A172 (cell line): ENCODE results near the gene SLC2A6. TPM values are rescaled to one million over a fixed set of nuclear protein-coding genes. Genes with fewer than 3 reads are reported as not detected.
A peak's percentile ranks its signal among the peaks of the same experiment; 100 is the strongest.
"Not testable (repeated sequence)": the region's sequence is repeated elsewhere in the genome, so short reads cannot be mapped to it uniquely, and the experiment has no call there.

Experiments used
- DNase-seq: peaks from one replicate; pipeline ENCODE4 v3.0.0-alpha.2; 2015; ENCODE audit warnings: low spot score
- total RNA-seq: library from RNA; depleted of rRNA; stranded (reverse); fragments of >200 nt; shearing (Covaris generic); gene quantifications from 2 replicates; pipeline ENCODE4 v1.2.3, GENCODE V29; 2014

SLC2A6 gene
- total RNA-seq, 1 experiment from 2014 or later: 42.1 TPM

DNA sequence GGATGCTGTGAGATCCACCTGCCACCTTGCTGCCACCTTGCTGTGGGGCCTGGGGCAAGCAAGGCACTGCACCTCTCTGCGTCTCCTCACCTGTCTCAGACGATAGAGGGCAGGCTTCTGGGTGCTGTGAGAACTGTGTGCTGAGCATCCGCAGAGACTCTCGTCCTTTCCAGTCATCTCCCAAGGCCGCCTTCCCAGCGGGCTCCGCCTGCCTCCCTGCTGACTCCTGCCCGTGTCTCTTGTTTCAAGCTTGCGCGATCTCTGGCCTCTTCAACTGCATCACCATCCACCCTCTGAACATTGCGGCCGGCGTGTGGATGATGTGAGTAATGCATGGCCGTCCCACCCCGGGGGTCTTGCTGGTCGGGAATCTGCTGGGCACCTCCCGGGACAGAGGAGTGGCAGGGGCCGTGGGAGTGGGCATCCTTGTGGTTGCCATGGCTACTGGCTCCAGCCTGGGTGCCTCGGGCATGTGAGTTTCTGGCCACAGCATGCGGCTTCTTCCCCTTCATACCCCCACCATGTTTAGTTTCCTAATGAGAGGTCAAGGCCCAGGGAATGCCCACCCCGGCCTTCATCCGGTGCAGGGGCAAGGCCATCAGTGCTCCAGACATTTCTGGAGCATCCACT lies 15.6 kb downstream of the SLC2A6 start:
- no peak for DNase-seq

DNA sequence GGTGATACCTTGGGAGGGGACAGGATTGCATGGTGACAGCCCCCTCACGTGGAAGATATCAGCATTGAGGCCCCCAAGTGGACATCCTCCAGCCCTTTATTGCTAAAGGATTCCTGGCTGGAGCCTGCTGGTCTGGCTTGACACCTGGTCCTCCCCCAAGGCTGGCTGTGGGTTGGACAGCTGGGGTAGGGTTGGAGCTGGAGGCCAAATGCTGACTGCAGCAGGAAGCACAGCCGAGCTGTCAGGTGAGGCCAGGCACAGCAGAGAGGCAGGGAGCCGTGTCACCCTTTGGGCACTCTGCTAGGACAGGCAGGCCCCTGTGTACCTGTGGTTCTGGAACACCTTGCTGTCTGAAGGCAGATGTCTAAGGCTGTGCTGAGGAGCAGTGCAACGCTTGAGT lies 16.9 kb downstream of the SLC2A6 start:
- no peak for DNase-seq

DNA sequence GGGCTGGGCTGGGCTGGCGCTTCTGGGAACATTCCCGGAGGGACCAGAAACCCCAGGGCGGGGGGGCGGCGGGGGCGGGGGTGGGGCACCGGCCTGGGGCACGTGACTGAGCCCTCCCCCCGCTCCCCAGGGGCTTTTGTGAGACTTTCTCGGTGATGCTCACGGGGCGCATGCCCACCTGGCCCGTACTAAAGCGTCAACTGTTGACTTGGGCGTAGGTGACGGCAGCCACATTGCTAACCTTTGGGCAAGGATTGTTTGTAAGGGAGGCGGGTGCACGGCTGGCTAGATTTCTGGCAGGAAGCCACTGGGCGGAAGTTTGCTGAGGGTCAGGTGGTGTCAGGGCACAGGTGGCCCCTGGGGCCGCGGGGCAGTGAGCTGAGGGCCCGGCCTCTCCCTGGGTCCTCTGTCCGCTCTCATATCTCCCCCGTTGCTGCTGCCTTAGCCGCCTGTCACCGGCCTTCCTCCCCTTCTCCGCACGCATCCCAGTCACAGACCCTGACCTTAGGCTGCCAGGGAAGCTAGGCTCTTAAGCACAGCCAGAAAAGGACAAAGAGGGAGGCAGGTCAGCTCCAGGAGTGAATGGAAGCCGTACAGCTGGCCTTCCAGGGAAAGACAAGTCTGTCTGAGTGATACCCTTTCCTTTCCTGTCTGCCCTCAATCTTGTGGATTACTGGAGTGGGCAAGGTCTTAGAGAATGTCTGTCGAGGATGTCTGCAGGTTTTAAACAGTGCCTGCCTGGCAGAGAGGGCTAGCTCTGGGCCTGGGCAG lies 18.3 kb downstream of the SLC2A6 start:
- peak; percentile 16 for DNase-seq

DNA sequence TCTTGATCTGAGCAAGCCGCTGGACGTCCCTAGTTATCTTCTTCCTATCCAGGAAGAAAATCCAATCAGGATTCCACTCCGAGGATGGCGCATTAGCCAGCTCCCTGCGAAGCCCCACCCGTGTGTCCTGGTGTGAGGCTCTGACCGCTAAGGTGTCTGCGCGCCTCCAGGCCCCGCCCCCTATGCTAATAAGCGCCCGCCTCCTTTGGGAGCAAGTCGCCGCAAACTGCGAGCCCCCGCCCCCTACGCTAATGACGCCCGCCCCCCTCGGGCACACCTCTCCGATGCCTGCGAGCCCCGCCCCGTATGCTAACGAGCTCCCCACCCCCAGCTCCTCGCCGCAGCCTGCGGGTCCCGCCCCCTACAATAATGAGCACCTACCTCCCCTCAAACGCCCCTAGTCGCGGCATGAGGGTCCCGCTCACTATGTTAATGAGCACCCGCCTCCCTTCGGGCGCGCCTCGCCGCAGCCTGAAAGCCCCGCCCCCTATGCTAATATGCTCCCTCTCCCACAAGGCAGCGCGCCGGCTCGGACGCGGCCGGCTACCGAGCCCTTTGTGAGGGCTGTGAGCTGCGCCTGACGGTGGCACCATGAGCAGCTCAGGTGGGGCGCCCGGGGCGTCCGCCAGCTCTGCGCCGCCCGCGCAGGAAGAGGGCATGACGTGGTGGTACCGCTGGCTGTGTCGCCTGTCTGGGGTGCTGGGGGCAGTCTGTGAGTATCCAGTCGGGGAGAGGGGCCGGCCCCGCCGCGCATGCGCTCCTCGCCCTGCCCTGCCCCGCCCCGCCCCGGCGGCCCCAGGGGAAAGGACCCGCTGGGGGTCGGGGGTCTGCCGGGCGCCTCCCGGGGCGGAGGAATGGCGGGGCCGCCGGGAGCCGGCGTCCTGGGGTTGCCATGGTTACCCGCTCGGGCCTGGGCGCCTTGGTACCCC lies 19.2 kb downstream of the SLC2A6 start, which contains the start of gene CACFD1:
Gene CACFD1 (plus strand): TSS at position 503 of the 929 bp plus-strand sequence. CDS start 89 bp downstream, at position 592.
- DNase-seq: peak; percentile 95

DNA sequence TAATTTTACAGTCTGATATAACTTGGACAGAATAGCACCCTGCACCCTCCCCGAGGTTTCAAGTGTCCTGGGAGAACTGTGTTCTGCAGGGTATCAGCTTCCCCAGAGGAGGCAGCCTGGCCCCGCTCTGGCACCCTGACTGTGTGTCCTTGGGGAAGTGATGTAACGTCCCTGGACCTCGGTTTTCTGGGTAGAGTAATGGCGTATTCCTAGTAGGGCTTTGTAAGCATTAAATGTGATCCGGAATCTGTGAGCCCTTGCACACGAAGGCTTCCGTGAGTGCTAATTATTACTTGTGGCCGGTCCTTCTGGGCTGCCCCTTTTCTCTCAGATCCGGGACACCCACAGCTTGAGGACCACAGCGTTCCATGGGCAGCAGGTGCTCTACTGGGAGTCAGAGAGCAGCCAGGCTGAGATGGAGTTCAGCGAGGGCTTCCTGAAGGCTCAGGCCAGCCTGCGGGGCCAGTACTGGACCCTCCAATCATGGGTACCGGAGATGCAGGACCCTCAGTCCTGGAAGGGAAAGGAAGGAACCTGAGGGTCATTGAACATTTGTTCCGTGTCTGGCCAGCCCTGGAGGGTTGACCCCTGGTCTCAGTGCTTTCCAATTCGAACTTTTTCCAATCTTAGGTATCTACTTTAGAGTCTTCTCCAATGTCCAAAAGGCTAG lies 20.1 kb downstream of the SLC2A6 start:
- DNase-seq: no peak

DNA sequence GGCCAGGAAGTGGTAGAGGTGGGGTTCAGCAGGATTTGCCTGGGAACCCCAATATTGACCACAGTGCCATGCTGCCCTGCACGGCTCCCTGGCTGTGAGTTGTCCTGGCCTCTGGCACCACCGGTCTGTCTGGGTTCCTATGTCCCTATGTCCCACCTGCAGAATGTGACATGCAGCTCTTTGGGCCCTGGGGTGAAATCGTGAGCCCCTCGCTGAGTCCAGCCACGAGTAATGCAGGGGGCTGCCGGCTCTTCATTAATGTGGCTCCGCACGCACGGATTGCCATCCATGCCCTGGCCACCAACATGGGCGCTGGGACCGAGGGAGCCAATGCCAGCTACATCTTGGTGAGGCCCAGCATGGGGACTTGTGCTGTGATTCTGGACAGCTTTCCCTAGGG lies 21.2 kb downstream of the SLC2A6 start:
- DNase-seq: no peak

DNA sequence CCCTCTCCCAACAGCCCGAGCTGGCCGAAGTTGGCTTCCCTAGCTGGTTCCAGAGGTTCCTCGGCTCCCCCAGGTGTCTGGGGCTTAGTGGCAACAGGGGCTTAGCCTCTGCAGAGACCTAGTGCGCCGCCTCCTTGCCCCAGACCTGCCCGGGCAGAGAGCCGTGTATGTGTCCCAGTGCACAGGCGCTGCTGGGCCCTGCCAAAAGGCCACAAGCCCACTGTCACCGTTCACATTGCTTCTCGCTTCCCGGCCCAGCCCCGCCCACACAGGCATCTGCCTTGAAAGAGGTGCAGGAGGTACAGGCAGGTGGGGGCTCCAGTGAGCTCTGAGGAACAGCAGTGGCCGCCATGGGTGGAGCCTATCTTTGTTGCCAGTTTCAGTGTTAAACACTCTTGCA lies 21.7 kb downstream of the SLC2A6 start:
- no peak for DNase-seq

DNA sequence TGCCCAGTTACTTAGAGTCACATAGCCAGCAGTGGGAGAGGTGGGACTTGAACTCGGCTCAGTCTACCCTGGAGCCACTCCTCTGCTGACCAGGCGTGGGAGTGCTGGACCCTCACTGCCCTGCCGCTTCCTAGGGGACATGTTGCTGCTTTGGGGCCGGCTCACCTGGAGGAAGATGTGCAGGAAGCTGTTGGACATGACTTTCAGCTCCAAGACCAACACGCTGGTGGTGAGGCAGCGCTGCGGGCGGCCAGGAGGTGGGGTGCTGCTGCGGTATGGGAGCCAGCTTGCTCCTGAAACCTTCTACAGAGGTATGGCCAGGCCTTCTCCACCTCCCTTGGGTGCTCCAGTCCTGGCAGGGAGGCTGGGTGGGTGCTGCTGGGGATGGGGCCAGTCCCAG lies 22.5 kb downstream of the SLC2A6 start:
- no peak for DNase-seq

DNA sequence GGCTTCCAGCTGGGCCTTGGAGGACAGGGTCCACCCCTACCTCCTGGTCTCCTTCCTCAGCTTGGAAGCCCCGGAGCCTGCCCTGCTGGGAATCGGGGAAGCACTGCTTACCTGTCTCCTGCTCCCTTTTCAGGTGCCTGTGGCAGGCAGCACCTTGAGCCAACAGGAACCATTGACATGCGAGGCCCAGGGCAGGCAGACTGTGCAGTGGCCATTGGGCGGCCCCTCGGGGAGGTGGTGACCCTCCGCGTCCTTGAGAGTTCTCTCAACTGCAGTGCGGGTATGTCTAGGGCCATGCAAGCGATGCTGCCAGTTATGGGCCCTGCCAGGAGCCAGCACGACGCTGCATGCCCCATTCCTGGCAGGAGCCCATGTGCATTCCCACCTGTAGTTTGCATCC lies 23.0 kb downstream of the SLC2A6 start:
- no peak for DNase-seq

DNA sequence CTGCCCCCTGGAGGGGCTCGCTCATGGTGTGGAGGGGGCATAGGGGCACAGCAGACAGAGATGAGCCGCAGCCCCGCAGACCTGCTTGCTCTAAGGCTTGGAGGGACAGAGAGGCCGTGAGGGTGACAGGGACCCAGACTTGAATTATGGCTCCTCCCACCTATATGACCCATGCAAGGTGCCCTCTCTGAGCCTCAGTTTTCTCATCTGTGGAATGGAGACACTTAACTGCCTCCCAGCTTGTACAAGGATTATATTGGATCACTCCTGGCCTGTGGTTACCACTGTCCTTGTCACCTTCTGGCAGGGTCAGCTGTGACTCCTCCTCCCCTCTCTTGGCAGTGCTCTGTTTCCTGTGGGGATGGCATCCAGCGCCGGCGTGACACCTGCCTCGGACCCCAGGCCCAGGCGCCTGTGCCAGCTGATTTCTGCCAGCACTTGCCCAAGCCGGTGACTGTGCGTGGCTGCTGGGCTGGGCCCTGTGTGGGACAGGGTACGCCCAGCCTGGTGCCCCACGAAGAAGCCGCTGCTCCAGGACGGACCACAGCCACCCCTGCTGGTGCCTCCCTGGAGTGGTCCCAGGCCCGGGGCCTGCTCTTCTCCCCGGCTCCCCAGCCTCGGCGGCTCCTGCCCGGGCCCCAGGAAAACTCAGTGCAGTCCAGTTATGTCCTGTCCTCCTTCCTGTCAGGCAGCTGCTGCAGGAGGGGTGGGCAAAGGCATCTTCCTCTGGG lies 23.8 kb downstream of the SLC2A6 start:
- no peak for DNase-seq

DNA sequence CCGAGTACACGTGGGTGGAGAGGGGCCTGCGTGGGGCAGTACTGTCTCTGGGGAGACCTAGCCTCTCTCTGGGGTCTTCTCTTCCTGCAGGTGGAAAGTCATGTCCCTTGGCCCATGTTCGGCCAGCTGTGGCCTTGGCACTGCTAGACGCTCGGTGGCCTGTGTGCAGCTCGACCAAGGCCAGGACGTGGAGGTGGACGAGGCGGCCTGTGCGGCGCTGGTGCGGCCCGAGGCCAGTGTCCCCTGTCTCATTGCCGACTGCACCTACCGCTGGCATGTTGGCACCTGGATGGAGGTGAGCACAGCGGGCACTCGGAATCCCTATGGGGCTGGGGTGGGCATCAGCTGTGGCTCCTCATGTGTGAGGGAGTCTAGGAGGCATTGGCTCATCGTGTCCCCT lies 24.6 kb downstream of the SLC2A6 start:
- no peak for DNase-seq

DNA sequence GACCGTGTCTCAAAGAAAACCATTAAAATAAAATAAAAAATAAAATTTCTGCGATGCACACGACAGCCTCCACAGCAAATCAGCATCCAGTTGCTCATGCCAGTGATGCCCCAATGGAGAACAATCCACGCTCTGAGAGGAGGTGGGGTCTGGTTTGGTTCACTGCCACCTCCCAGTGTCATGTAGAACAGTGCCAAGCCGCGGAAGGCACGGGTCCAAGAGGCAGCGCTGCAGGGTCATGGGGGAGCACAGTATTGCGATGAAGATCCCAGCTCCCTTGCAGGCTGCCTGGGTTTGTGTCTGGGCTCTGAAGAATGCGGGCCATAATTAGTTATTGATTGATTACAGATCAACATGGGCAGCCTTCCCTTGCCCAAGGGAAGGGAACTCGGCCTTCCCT lies 25.2 kb downstream of the SLC2A6 start:
- DNase-seq: no peak

DNA sequence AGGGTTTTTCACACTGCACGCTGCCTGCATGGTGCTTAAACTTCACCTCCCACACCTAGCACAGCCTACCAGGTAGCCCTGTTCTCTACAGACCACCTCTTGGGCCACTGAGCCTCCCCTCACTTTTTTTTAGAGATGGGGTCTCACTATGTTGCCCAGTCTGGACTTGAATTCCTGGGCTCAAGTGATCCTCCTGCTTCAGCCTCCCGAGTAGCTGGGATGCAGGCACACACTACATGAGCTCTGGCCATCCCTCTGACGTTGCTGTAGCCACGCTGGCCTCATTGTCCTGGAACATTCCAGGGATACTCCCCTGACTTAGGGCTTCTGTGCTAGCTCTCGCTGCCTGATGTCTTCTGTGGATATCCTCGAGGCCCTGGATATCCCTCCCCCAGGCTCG lies 26.3 kb downstream of the SLC2A6 start:
- DNase-seq: no peak

DNA sequence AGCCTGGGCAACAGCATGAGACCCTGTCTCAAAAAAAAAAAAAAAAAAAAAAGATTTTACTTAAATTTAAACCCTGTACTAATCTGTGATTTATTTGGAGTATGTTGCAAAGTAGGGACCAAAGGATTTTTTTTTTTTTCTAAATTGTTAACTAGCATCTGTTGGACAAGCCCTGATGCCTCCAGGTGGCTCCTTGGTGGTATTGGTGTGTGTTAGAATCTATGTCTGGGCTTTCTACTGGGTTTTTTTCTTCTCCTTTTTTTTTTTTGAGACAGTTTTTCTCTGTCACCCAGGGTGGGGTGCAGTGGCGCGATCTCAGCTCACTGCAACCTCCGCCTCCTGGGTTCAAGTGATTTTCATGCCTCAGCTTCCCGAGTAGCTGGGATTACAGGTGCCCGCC lies 27.0 kb downstream of the SLC2A6 start:
- not testable (repeated sequence) for DNase-seq

DNA sequence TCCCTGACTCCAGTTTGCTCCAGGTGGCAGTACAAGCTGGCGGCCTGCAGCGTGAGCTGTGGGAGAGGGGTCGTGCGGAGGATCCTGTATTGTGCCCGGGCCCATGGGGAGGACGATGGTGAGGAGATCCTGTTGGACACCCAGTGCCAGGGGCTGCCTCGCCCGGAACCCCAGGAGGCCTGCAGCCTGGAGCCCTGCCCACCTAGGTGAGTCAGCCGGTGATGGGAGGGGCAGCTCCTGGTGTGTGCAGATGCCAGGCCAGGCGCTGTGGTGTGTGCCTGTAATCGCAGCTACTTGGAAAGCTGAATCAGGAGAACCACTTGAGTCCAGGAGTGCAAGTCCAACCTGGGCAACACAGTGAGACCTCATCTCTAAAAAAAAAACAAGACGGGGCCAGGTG lies 29.1 kb downstream of the SLC2A6 start:
- DNase-seq: peak; percentile 82

DNA sequence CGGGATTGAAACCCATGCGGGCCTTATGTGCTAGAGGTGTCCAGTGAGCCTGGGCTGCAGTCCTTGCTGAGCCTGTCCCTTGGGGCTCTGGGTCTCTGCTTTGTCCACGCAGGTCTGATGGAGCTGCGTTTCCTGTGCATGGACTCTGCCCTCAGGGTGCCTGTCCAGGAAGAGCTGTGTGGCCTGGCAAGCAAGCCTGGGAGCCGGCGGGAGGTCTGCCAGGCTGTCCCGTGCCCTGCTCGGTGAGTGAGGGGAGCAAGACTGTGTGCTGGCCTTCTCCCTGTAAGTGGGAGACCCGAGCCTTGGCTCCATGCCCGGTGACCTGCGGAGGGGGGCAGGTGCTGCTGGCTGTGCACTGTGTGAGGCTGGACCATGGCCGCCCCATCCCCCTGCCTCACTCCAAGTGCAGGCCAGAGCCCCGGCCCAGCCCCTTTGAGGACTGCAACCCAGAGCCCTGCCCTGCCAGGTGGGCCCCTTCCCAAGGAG lies 30.4 kb downstream of the SLC2A6 start:
- no peak for DNase-seq

DNA sequence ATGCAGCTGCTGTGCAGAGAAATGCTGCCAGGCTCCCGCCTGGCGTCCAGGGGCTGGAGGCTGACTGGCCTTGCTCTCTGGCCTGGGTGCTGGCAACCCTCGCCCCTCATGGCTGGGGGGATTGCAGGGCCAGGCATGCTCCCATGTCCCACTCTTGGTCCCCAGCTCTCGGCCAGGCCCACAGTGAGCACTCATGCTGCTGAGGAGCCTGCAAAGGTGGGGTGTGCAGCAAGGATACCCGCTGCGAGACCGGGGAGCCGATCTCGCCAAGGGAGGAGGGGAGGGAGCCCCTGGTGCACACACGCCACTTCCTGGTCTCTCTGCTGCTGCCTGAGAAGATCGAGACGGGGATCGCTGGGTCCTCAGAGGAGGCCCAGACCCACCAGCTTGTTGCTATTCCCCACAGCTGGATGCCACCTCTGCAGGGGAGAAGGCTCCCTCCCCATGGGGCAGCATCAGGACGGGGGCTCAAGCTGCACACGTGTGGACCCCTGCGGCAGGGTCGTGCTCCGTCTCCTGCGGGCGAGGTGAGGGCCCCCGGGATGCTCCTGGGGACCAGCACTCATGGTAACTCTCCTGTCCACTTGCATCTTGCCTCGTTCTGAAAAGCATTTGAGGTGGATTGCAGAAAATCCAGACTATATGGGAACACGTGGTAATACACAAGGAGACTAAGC lies 33.5 kb downstream of the SLC2A6 start:
- no peak for DNase-seq

DNA sequence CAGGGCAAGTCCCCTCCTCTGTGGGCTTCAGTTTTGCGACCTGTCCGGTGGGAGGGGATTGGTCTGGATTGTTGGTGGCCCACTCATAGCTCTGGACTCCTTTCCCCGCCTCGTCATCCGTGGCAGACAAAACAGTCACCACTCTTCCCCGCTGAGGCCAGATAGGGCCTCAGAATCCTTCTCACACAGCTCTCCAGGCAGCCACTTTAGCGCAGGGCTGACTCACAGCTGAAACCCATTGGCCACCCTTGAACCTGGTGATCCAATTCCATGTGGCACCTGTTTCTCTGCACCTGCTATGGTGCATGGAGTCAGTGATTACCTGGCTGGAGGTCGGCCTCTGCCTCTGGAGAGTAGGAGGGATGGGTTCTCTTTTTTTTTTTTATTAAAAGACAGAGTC lies 34.9 kb downstream of the SLC2A6 start:
- peak; percentile 52 for DNase-seq

DNA sequence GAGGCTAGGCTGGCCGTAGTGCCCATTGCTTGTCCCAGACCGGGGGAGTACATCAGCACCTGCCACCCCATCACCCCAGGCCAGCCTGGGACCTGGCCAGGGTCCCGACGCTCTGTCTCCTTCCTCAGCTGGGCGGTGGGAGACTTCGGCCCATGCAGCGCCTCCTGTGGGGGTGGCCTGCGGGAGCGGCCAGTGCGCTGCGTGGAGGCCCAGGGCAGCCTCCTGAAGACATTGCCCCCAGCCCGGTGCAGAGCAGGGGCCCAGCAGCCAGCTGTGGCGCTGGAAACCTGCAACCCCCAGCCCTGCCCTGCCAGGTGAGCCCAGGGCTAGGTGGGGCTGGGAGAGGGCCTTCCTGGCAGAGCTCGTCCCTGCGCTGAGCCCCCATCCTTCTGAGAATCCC lies 35.7 kb downstream of the SLC2A6 start:
- DNase-seq: no peak

DNA sequence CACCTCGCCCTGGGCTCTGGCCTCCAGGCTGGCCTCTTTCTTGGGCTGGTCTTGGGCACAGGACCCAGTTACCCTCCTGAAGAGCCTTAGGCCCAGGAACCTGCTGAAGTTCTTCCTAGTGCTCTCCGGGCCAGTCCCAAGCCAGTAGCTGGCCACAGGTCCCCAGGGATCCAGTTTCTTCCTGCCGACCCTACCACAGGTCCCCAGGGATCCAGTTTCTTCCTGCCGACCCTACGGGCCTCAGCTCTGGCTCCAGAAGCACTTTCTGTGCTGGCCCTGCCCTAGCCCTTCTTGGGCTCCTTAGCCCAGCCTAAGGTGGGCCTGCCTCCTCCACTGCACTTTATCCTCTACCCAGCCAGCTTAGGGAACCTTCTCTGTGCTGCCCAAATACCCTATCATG lies 37.3 kb downstream of the SLC2A6 start:
- DNase-seq: no peak
